NCI-H1417 treated with DMSO at 0.1 percent for 48 hours (cell line): ENCODE results near the gene ZGPAT.

Source experiments
- DNase-seq: peaks from one replicate; lab custom pipeline; 2025; lab: John Stamatoyannopoulos, UW

The ZGPAT gene

GRCh38 chr20:63678667-63679465, 29.0 kb upstream of the ZGPAT start:
- no peak for DNase-seq

DNA sequence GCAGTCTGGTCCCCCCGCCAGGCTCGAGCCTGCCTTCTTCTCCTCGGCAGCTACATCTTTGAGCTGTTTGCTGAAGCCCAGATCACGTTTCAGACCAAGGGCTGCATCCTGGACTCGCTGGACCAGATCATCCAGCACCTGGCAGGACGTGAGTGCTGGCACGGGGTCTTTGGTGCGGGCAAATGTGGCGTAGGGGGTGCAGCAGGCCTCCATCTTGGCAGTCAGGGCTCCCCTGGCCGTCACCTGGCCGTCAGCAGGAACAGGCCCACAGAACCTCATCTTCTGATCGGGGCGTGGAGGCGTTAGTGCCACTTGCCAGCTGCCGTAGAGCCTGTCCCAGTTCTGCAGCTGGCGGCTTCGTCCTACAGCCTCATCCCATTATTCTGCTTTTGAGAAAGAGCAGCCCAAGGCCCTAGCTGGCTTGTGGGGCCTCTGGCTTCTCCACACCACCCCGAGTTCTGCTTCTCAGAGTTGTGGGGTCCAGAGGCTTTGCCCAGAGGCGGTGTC, 28.0 kb upstream of the ZGPAT start:
- DNase-seq = no peak

GRCh38 chr20:63680427-63680826, 27.4 kb upstream of the ZGPAT start:
- DNase-seq = no peak

DNA sequence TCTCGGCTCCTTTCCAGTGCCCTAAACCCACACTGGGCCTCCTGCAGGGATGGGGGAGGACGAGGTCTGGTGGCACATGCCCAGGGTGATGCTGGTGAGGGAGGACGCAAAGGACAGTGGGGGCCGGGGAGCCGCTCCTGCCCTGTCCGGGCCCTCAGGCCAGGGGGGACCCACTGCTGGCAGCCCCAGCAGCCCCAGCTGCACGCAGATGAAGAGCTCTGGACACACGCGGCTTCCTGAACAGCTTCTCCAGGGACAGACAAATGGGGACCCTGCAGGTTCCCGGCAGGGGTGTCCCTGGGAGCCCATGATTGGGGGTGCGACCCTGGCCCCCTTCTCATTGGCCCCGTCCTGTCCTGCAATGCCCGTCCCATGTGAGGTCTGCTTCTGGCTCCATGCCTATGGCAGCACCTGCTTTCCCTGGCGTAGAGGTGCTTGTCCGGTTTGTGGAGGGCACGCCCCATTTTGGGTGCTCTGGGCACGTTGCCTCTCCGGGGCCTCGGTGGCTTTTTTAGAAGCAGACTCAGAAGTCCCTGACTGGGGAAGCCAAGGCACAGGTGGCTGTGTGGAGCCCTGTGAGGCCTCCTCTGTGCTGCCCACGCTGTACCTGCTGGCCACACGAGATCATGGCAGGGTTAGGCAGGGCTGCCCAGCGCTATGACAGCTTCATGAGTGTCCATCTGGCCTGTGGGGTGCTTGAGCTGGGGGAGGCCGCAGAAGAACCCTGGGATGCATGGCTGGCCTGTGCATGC, 26.8 kb upstream of the ZGPAT start:
- DNase-seq = no peak

DNA sequence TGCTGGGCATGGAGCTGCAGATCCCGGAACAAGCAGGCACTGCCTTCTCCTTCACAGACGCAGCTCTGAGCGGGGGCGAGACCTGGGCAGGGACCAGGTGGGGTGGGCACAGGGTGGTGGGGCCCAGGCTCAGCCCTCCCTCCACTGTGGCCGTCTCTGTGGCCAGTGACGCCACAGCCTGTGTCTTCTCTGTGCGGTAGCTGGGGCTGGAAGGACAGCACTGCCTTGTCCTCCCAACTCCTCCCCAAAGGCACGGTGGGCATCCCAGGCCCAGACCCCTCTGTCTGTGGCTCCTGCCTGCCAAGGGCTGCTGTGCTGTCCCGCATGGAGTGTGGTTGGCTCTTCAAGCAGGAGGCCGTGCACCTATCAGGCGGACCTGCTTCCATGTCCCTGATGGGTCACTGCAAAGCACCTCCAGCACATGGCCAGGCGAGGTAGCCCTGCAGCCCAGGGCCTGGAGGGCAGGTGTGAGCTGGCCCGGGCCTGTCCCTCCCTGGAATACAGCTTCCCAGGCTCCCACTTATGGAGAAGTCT, 26.2 kb upstream of the ZGPAT start:
- no peak for DNase-seq

- DNase-seq = no peak
Observed at GRCh38 chr20:63682384-63683139, 25.3 kb upstream of the ZGPAT start.

DNA sequence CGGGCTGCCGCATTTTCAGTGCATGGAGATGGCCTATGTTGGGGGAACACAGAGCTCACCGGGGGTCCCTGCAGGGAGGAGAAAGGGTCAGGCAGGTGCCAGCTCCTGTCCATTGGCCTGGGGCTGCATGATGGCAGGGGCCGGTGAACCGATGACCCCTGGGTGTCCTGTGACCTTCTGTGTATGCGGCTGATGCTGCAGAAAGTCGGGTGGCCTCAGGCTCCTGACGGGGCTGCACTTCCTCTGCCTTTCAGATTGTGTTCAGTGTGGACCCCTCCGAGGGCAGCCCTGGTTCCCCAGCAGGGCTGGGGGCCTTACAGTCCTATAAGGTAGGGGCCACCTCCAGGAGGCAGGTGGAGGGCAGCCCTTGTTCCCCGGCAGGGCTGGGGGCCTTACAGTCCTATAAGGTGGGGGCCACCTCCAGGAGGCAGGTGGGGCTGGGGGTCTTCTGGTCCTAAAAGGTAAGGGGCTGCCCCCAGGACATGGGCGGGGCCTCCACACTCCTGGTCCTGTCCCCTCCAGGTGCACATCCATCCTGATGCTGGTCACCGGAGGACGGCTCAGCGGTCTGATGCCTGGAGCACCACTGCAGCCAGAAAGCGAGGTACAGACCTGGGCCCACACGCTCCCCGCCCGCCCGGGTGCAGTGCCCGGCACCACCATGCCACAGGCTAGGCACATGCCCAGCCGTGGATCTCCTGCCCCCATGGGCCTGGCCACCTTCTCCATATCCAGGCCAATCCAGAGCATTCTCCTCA, 22.4 kb upstream of the ZGPAT start:
- no peak for DNase-seq

DNA sequence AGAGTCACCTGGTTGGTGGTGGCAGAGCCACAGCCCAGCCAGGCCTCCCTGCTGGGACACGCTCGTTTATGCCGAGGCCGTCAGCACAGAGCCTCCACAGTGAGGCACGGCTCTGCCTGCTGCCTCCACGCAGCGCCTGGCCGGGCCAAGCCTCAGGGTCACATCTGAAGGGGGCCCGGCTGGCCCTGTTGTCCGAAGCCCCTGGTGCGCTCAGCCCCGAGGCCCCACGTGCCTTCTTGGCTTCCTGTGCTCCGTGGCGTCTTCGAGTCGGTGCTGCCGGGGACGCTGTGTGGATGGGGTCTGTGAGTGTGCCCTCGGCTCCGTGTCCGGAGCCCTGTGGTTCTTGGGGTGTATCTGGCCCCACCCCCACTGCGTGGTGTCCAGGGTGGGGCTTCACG, 21.7 kb upstream of the ZGPAT start:
- DNase-seq = no peak

- no peak for DNase-seq
Observed at GRCh38 chr20:63686492-63687321, 21.1 kb upstream of the ZGPAT start.

DNA sequence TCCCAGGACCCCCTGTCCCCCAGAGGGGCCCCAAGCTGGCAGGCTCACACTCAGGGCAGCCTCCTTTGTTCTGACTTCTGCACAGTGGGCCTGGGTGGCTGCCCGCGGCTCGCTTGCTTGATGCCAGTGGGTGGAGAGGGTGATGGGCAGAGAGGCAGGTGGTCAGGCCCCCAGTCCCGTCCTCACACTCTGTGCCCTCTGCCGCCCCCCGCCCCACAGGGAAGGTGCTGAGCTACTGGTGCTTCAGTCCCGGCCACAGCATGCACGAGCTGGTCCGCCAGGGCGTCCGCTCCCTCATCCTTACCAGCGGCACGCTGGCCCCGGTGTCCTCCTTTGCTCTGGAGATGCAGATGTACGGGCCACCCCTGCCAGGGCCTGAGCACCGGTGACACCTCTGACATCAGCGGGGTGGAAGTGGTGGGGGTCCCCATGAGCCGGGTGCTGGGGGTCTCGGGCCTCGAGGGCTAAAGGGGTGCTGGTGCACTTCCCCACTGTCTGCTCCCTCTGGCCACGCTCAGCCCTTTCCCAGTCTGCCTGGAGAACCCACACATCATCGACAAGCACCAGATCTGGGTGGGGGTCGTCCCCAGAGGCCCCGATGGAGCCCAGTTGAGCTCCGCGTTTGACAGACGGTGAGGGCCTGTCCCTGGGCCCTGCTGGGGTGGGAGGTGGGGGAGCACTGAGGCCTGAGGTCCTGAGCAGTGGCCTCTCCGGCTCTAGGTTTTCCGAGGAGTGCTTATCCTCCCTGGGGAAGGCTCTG, 20.2 kb upstream of the ZGPAT start:
- DNase-seq = no peak

- DNase-seq = no peak
Observed at GRCh38 chr20:63688228-63689045, 19.4 kb upstream of the ZGPAT start.

GRCh38 chr20:63689046-63690002, 18.5 kb upstream of the ZGPAT start:
- DNase-seq = no peak

GRCh38 chr20:63690003-63690897, 17.6 kb upstream of the ZGPAT start:
- no peak for DNase-seq

DNA sequence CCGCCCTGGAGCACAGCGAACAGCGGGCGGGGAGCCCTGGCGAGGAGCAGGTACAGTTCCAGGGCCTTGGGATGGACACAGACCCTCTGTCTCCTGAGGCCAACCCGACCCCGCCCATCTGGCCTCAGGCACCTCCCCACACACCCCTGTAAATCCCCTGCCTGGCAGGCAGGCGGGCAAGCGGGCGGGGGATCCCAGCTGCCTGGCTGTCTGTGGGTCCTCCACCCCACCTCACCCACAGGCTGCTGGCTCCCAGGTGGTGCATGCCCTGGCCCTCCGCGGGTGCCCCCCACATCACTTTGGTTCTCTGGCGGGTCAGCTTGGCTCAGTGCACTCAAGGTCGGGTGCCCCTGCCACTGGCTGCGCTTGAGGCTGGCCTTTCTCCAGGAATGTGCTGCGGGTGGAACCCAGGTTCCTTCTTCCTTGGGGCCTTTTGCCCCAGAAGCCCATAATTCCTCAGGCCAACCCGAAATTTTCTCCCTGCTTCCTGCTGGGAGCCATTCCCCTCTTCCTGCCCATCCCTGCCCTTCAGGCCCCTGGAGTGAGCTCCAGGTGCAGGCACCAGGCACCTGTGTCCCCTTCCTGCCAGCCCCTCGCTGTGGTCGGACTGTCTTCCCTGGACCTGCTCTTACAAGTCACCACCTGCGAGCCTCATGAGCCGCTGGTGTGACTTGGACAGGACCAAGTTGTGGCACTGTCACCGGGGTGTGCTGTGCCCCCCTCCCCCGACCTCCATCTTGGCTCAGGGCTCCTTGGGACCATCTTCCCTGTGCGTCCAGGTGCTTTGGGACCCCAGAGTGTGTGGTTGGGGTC, 16.7 kb upstream of the ZGPAT start:
- no peak for DNase-seq

GRCh38 chr20:63691711-63692435, 16.0 kb upstream of the ZGPAT start:
- DNase-seq = no peak
